HG02973 (cell line): ENCODE results near the gene SYNDIG1.

ENCODE experiments used
- ATAC-seq: cut with Tn5 transposase; IDR thresholded peaks from one replicate; pipeline ENCODE4 v1.9.1; 2021; ENCODE audit warnings: moderate library complexity; ENCODE audit not compliant: unreplicated experiment

The SYNDIG1 gene

GRCh38 chr20:24519476-24519875, 50.0 kb downstream of the SYNDIG1 start:
- no peak for ATAC-seq

GRCh38 chr20:24521032-24521431, 51.6 kb downstream of the SYNDIG1 start:
- ATAC-seq = no peak

- ATAC-seq = no peak
Observed at GRCh38 chr20:24522452-24523330, 53.3 kb downstream of the SYNDIG1 start.

- no peak for ATAC-seq
Observed at GRCh38 chr20:24523661-24524060, 54.2 kb downstream of the SYNDIG1 start.

- no peak for ATAC-seq
Observed at GRCh38 chr20:24528583-24529368, 59.3 kb downstream of the SYNDIG1 start.

GRCh38 chr20:24529369-24529719, 59.9 kb downstream of the SYNDIG1 start:
- no peak for ATAC-seq

- ATAC-seq = no peak
Observed at GRCh38 chr20:24530131-24530680, 60.8 kb downstream of the SYNDIG1 start.

GRCh38 chr20:24531202-24531601, 61.8 kb downstream of the SYNDIG1 start:
- ATAC-seq = no peak

GRCh38 chr20:24531631-24532419, 62.4 kb downstream of the SYNDIG1 start:
- no peak for ATAC-seq

GRCh38 chr20:24533449-24533848, 64.0 kb downstream of the SYNDIG1 start:
- no peak for ATAC-seq

- no peak for ATAC-seq
Observed at GRCh38 chr20:24534282-24534681, 64.9 kb downstream of the SYNDIG1 start.

- no peak for ATAC-seq
Observed at GRCh38 chr20:24535941-24536730, 66.7 kb downstream of the SYNDIG1 start.

GRCh38 chr20:24537210-24537609, 67.8 kb downstream of the SYNDIG1 start:
- ATAC-seq = no peak

- no peak for ATAC-seq
Observed at GRCh38 chr20:24542721-24543120, 73.3 kb downstream of the SYNDIG1 start.

GRCh38 chr20:24543168-24543567, 73.7 kb downstream of the SYNDIG1 start:
- no peak for ATAC-seq

GRCh38 chr20:24543741-24544140, 74.3 kb downstream of the SYNDIG1 start:
- ATAC-seq = no peak

- ATAC-seq = no peak
Observed at GRCh38 chr20:24544371-24544770, 74.9 kb downstream of the SYNDIG1 start.

GRCh38 chr20:24545168-24545567, 75.7 kb downstream of the SYNDIG1 start:
- no peak for ATAC-seq

GRCh38 chr20:24546232-24546892, 76.9 kb downstream of the SYNDIG1 start:
- ATAC-seq = no peak

- no peak for ATAC-seq
Observed at GRCh38 chr20:24547967-24548366, 78.5 kb downstream of the SYNDIG1 start.
